ENCODE results near the gene IFNK. TPM values are rescaled to one million over a fixed set of nuclear protein-coding genes. Genes with fewer than 3 reads are reported as not detected.

IFNK gene
- total and polyA plus RNA-seq, 5 experiments from 2014 or later = not detected

DNA sequence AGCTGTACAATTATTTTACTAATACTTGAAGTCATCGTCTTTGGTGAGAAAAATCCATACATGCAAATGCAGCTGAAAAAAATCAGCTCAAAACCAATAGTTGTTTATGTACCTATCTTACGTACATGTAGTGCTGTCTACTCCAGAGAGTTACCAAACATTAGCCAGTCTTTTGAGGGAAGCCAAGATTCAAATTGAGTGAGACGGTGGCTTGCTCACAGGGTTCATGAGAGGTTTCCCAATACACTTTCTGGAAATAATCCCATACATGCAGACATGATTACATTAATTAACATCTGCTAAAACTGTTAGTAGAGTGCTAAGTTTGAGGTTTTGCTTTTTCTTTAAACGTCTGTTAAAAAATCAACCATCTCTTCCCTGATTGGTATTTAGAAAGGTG lies 46.9 kb downstream of the IFNK start:
- no peak for DNase-seq
- Mint-ChIP-seq H3K4me3 (peak overlapping the region in 2 of 10 donors; percentile 29 to 99), H3K9me3 (peaks cover 0 to 2% (median 0%) of the 10 kb centered on the region in 9 donors), H3K27ac (peak overlapping the region in 9 of 10 donors; percentile 26 to 100 (median 83)), H3K4me1 (peaks cover 24 to 50% (median 42%) of the 10 kb centered on the region in 4 donors), H3K27me3 (no peaks in the 10 kb centered on the region), H3K36me3 (peaks cover 0 to 12% (median 5%) of the 10 kb centered on the region in 3 donors)
- no peak for ATAC-seq
- POLR2A ChIA-PET = no interaction called here

DNA sequence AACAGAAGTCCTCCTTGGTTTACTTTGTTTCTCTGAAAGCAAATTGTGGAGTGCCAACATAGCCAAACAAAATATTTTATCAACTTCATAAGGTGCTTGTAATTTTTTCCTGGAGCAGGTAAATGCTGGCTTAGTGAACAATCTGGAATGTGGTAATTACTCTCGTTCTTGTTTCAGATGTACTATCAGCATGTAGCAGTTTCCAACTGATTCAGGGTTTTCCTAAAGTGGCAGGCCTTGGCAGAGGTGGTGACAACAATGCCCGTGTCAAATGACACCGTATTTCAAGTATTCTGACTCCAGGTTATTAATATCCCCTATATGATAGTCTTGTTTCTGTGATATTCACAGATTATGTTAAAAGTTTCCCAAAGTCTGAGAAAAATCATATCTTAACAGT lies 48.0 kb downstream of the IFNK start:
- Mint-ChIP-seq H3K4me3 (peak overlapping the region; percentile 85 to 100 (median 96)), H3K36me3 (peaks cover 0 to 3% (median 0%) of the 10 kb centered on the region in 3 donors), H3K27ac (peak overlapping the region; percentile 97 to 100 (median 99)), H3K4me1 (peaks cover 24 to 46% (median 36%) of the 10 kb centered on the region in 4 donors), H3K9me3 (peaks cover 0 to 2% (median 0%) of the 10 kb centered on the region in 9 donors), H3K27me3 (no peaks in the 10 kb centered on the region)
- DNase-seq = peak in 1 of 10 donors; percentile 7
- POLR2A ChIA-PET = no interaction called here
- no peak for ATAC-seq

DNA sequence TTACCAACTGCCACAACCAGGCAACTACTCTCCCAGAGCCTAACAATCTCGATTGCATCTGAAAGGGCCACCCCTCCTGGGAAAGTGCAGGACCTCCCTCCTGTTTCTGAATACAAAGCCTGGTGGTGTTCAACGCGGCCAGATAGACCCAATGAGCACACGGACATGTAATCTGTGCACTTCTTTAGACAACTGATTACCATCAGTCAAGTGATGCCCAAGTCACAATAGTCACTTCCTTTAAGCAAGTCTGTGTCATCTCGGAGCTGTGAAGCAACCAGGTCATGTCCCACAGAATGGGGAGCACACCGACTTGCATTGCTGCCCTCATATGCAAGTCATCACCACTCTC lies 48.5 kb downstream of the IFNK start:
- POLR2A ChIA-PET = interaction anchor here (1.4 kb wide), 1 partner anchor 13 kb away, joined by 4 read pairs; no protein-coding TSS in a partner anchor
- peaks cover 21 to 41% (median 31%) of the 10 kb centered on the region in 4 donors for H3K4me1 Mint-ChIP-seq
- peak in 6 of 10 donors; percentile 7 to 83 (median 66) for DNase-seq

DNA sequence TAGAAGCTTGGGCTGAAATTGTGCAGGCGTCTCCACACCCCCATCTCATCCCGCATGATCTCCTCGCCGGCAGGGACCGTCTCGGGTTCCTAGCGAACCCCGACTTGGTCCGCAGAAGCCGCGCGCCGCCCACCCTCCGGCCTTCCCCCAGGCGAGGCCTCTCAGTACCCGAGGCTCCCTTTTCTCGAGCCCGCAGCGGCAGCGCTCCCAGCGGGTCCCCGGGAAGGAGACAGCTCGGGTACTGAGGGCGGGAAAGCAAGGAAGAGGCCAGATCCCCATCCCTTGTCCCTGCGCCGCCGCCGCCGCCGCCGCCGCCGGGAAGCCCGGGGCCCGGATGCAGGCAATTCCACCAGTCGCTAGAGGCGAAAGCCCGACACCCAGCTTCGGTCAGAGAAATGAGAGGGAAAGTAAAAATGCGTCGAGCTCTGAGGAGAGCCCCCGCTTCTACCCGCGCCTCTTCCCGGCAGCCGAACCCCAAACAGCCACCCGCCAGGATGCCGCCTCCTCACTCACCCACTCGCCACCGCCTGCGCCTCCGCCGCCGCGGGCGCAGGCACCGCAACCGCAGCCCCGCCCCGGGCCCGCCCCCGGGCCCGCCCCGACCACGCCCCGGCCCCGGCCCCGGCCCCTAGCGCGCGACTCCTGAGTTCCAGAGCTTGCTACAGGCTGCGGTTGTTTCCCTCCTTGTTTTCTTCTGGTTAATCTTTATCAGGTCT lies 49.0 kb downstream of the IFNK start, which contains the start of gene C9orf72:
TSS of gene C9orf72 (minus strand) at position 564 of the 716 bp plus-strand sequence. CDS start 6,361 bp downstream, outside the sequence.
- Mint-ChIP-seq H3K27me3 (no peaks in the 10 kb centered on the region), H3K4me1 (peaks cover 20 to 39% (median 28%) of the 10 kb centered on the region in 4 donors), H3K4me3 (peak within 1 kb of the TSS; percentile 90 to 100 (median 98)), H3K9me3 (peaks cover 0 to 4% (median 2%) of the 10 kb centered on the region in 9 donors), H3K27ac (peak within 1 kb of the TSS; percentile 97 to 100 (median 100)), H3K36me3 (peaks cover 0 to 2% (median under 1%) of the 10 kb centered on the region in 3 donors)
- POLR2A ChIA-PET = interaction anchor here (1.4 kb wide), 1 partner anchor 13 kb away, joined by 4 read pairs; no protein-coding TSS in a partner anchor
- ATAC-seq (peak; percentile 71 to 73), DNase-seq (peak; percentile 70 to 98 (median 88))

More for the DNA sequence above, 48.5 kb downstream of the IFNK start:
- Mint-ChIP-seq H3K9me3 (peaks cover 0 to 2% (median 0%) of the 10 kb centered on the region in 9 donors), H3K36me3 (peaks cover 0 to under 1% (median 0%) of the 10 kb centered on the region in 3 donors), H3K4me3 (peak overlapping the region; percentile 85 to 100 (median 96)), H3K27ac (peak overlapping the region; percentile 97 to 100 (median 99)), H3K27me3 (no peaks in the 10 kb centered on the region)
- peak; percentile 21 to 35 for ATAC-seq

DNA sequence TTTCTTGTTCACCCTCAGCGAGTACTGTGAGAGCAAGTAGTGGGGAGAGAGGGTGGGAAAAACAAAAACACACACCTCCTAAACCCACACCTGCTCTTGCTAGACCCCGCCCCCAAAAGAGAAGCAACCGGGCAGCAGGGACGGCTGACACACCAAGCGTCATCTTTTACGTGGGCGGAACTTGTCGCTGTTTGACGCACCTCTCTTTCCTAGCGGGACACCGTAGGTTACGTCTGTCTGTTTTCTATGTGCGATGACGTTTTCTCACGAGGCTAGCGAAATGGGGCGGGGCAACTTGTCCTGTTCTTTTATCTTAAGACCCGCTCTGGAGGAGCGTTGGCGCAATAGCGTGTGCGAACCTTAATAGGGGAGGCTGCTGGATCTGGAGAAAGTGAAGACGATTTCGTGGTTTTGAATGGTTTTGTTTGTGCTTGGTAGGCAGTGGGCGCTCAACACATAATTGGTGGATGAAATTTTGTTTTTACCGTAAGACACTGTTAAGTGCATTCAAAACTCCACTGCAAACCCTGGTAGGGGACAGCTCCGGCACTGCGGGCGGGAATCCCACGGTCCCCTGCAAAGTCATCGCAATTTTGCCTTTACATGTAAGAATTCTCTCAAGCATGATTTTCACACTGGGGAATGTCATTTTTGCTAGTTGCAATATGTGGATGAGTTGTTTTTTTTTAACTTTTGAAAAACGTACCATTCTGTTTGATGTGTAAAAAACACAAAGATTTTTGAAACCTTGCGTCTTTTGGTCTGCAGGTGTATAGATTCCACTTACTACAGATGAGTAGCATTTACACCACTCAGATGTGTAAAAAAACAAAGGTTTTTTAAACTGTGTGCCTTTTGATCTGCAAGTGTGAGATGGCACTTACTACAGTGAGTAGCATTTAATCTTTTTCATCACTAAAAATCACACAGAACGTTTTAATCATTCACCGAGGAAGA lies 49.8 kb downstream of the IFNK start:
- Mint-ChIP-seq H3K4me3 (peak overlapping the region; percentile 90 to 100 (median 98)), H3K27me3 (no peaks in the 10 kb centered on the region), H3K36me3 (peaks cover 0 to 7% (median 7%) of the 10 kb centered on the region in 3 donors), H3K27ac (peak overlapping the region; percentile 97 to 100 (median 100)), H3K9me3 (peaks cover 0 to 11% (median 7%) of the 10 kb centered on the region in 9 donors), H3K4me1 (peaks cover 20 to 36% (median 28%) of the 10 kb centered on the region in 4 donors)
- ATAC-seq (peak; percentile 77 to 80), DNase-seq (peak in 9 of 10 donors; percentile 77 to 99 (median 96))
- POLR2A ChIA-PET = interaction anchor here (1.4 kb wide), 1 partner anchor 14 kb away, joined by 4 read pairs; no protein-coding TSS in a partner anchor

Other genes starting within 250 kb of the IFNK start
- not detected for gene EQTN, start 227.1 kb upstream of the IFNK start, total RNA-seq
- gene EQTN, start 227.1 kb upstream of the IFNK start, polyA plus RNA-seq = not detected
- gene MOB3B, start 5.5 kb downstream of the IFNK start, total RNA-seq = under 1 TPM; 0.73 to 0.93 TPM
- gene MOB3B, start 5.5 kb downstream of the IFNK start, polyA plus RNA-seq = under 1 TPM in 1 of 3 donors, not detected in 2; 0.10 TPM
- 10 to 100 TPM; 29.9 to 30.6 TPM for gene C9orf72, start 49.2 kb downstream of the IFNK start, total RNA-seq
- 1 to 10 TPM; 5.2 to 9.7 (median 6.4) TPM for gene C9orf72, start 49.2 kb downstream of the IFNK start, polyA plus RNA-seq

Data from naive thymus-derived CD8-positive, alpha-beta T cell (primary cell).